Keratinocyte (primary cell): ENCODE data around the gene POPDC2. TPM values are rescaled to one million over a fixed set of nuclear protein-coding genes. Genes with fewer than 3 reads are reported as not detected.

Experiments
- DNase-seq: peaks from one replicate; pipeline ENCODE4 v3.0.0-alpha.2; 2011; ENCODE audit warnings: low read depth, missing footprints, low spot score
- FAIRE-seq: peaks from 2 replicates; lab custom pipeline; 2011; peaks lifted over from hg19 to GRCh38; lab: Jason Lieb, UNC
- H2AFZ ChIP-seq: 2 replicates; pipeline ENCODE4 v1.6.0; 2012; ENCODE audit warnings: low read length, control low read depth, inconsistent platforms; ENCODE audit not compliant: control insufficient read depth
- H3K27ac ChIP-seq: 2 replicates; pipeline ENCODE4 v1.5.1; 2011; ENCODE audit warnings: low read length; ENCODE audit not compliant: control insufficient read depth, insufficient read depth
- H3K27me3 ChIP-seq: 3 replicates; pipeline ENCODE4 v1.6.0; 2011; ENCODE audit warnings: low read length; ENCODE audit not compliant: control insufficient read depth, insufficient read depth; ENCODE audit errors: extremely low read depth
- H3K36me3 ChIP-seq, 2 experiments: 2 replicates in 1 of 2; 3 replicates in 1 of 2; pipeline ENCODE4 v1.5.1; 2011; ENCODE audit warnings: low read length in 2 of 2, mild to moderate bottlenecking in 1 of 2; ENCODE audit not compliant: control insufficient read depth in 2 of 2, insufficient read depth in 2 of 2; ENCODE audit errors: extremely low read depth in 1 of 2
- H3K4me1 ChIP-seq: 3 replicates; pipeline ENCODE4 v1.5.1; 2011; ENCODE audit warnings: low read length; ENCODE audit not compliant: control insufficient read depth, insufficient read depth; ENCODE audit errors: extremely low read depth
- H3K4me2 ChIP-seq: 3 replicates; pipeline ENCODE4 v1.6.0; 2011; ENCODE audit warnings: low read depth, low read length; ENCODE audit not compliant: control insufficient read depth, insufficient read depth; ENCODE audit errors: extremely low read depth
- H3K4me3 ChIP-seq, 3 experiments: fragments of 200-600 bp in 1 of 3; sonication (generic) in 1 of 3; 2 replicates in 2 of 3; 3 replicates in 1 of 3; pipeline ENCODE4 v1.5.1; 2011 to 2016; ENCODE audit warnings: low read length in 3 of 3, mild to moderate bottlenecking in 3 of 3, control low read depth in 2 of 3, inconsistent platforms in 1 of 3, low read depth in 1 of 3, mixed read lengths in 1 of 3, mixed run types in 1 of 3, moderate library complexity in 1 of 3; ENCODE audit not compliant: control insufficient read depth in 2 of 3, insufficient read depth in 2 of 3; ENCODE audit errors: extremely low read depth in 1 of 3
- H3K79me2 ChIP-seq: 2 replicates; pipeline ENCODE4 v1.6.0; 2012; ENCODE audit warnings: low read length; ENCODE audit not compliant: control insufficient read depth, insufficient read depth
- H3K9ac ChIP-seq: 3 replicates; pipeline ENCODE4 v1.6.0; 2011; ENCODE audit warnings: low read length; ENCODE audit not compliant: control insufficient read depth, insufficient read depth; ENCODE audit errors: extremely low read depth
- H3K9me1 ChIP-seq: 3 replicates; pipeline ENCODE4 v1.6.0; 2011; ENCODE audit warnings: low read length; ENCODE audit not compliant: control insufficient read depth, insufficient read depth; ENCODE audit errors: extremely low read depth
- H3K9me3 ChIP-seq: 2 replicates; pipeline ENCODE4 v1.5.1; 2012; ENCODE audit warnings: low read depth, low read length; ENCODE audit not compliant: control insufficient read depth
- H4K20me1 ChIP-seq: 3 replicates; pipeline ENCODE4 v1.6.0; 2011; ENCODE audit warnings: low read length; ENCODE audit not compliant: control insufficient read depth, insufficient read depth; ENCODE audit errors: extremely low read depth
- CTCF ChIP-seq, 3 experiments: IDR thresholded peaks in 1 of 3; conservative IDR thresholded peaks in 1 of 3; optimal IDR thresholded peaks in 1 of 3; 2 replicates in 2 of 3; 3 replicates in 1 of 3; pipeline versions ENCODE3 to v1.5.1; 2011; ENCODE audit warnings: low read length in 3 of 3, mild to moderate bottlenecking in 3 of 3, moderate library complexity in 2 of 3, control low read depth in 1 of 3, inconsistent platforms in 1 of 3; ENCODE audit not compliant: insufficient read depth in 2 of 3; ENCODE audit errors: extremely low read depth in 1 of 3
- EZH2 ChIP-seq: IDR thresholded peaks from one replicate; pipeline ENCODE4 v1.6.1; 2012; ENCODE audit warnings: inconsistent platforms, mild to moderate bottlenecking, low read length, moderate library complexity
- dilution Hi-C: fragments of 300-500 bp; cut with MboI; formaldehyde crosslinking; loops from one replicate; pipeline ENCODE4 v1.7.0; 2020; ENCODE audit warnings: low sequenced_read_pairs; ENCODE audit not compliant: extremely low pct_ligation_motif_present
- polyA plus RNA-seq, 5 experiments: library from polyadenylated mRNA; depleted of rRNA in 3 of 5; stranded (reverse) in 3 of 5; stranded (forward) in 1 of 5; unstranded in 1 of 5; fragments of >200 nt; gene quantifications; 1 replicate in 1 of 5; 2 replicates in 3 of 5; 3 replicates in 1 of 5; pipeline versions ENCODE4 v1.2.1 to v1.2.3, GENCODE V29; 2011 to 2012; ENCODE audit warnings: missing spikeins in 2 of 5, low read depth in 1 of 5, low replicate concordance in 1 of 5

Gene POPDC2
- polyA plus RNA-seq, 1 donor (not counting 4 experiments of a cell fraction or from before 2014, with no cell fraction given) = 0.87 TPM

- H3K27ac ChIP-seq = no peak overlapping the region
- H2AFZ ChIP-seq = no peak overlapping the region
- no peak overlapping the region for H3K4me2 ChIP-seq
- no peak for TF ChIP-seq CTCF (optimal IDR thresholded peaks at IDR 0.05 in 1 of 3, IDR thresholded peaks at IDR 0.05 in 1 of 3, conservative IDR thresholded peaks at IDR 0.05 in 1 of 3; ENCODE audit: extremely low read depth in 1 of 3, insufficient read depth in 2 of 3, low read length in 3 of 3)
- TF ChIP-seq EZH2 = no peak
- H4K20me1 ChIP-seq = no peaks in the 10 kb centered on the region
- no peaks in the 10 kb centered on the region for H3K4me1 ChIP-seq
- FAIRE-seq (no peak), DNase-seq (no peak)
- no peak overlapping the region for H3K4me3 ChIP-seq
- no peaks in the 10 kb centered on the region for H3K79me2 ChIP-seq
- dilution Hi-C loops = no loop called here
- H3K27me3 ChIP-seq = no peaks in the 10 kb centered on the region
- H3K9ac ChIP-seq = no peak overlapping the region
- no peaks in the 10 kb centered on the region for H3K9me1 ChIP-seq
- no peaks in the 10 kb centered on the region for H3K36me3 ChIP-seq
- H3K9me3 ChIP-seq = no peaks in the 10 kb centered on the region
Observed at GRCh38 chr3:119649761-119650160, 10.6 kb downstream of the POPDC2 start.

- Histone ChIP-seq H3K9me3 (no peaks in the 10 kb centered on the region), H3K4me2 (no peak overlapping the region), H2AFZ (no peak overlapping the region), H3K4me3 (no peak overlapping the region), H3K9me1 (no peaks in the 10 kb centered on the region), H3K79me2 (no peaks in the 10 kb centered on the region), H3K27me3 (no peaks in the 10 kb centered on the region), H3K9ac (no peak overlapping the region), H3K27ac (no peak overlapping the region), H3K36me3 (no peaks in the 10 kb centered on the region), H3K4me1 (peaks cover 6% of the 10 kb centered on the region), H4K20me1 (no peaks in the 10 kb centered on the region)
- dilution Hi-C loops = no loop called here
- DNase-seq (no peak), FAIRE-seq (no peak)
- no peak for TF ChIP-seq CTCF (optimal IDR thresholded peaks at IDR 0.05 in 1 of 3, IDR thresholded peaks at IDR 0.05 in 1 of 3, conservative IDR thresholded peaks at IDR 0.05 in 1 of 3; ENCODE audit: extremely low read depth in 1 of 3, insufficient read depth in 2 of 3, low read length in 3 of 3)
- no peak for TF ChIP-seq EZH2
Observed at GRCh38 chr3:119647843-119648575, 12.4 kb downstream of the POPDC2 start.
